ENCODE data around the gene ADPRHL1.
A peak's percentile ranks its signal among the peaks of the same experiment; 100 is the strongest.
"Not testable (repeated sequence)": the region's sequence is repeated elsewhere in the genome, so short reads cannot be mapped to it uniquely, and the experiment has no call there.

ADPRHL1 gene

DNA sequence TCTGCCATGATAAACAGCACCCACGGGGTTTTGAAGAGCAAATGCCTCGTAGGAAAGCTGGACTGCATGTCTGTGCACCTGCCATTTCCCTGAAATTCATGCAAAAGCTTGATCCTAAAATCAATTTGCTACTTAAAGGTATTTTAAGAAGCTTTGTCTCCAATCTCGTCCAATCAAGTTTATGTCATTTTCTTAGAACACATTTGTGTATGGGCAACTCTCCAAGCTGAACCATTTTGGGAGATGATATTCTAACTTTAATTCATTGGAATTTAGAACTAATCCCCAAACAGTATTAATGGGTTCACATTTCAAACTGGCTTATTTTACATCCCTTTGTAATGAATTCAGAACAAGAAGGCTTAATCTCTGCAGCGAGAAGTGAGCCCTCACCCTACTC is 822 bp downstream of the ADPRHL1 start:
- H3K27ac ChIP-seq = no peak overlapping the region
- no peak for TF ChIP-seq ZFX (IDR thresholded peaks at IDR 0.05)
- TF ChIP-seq, protein P1, sequence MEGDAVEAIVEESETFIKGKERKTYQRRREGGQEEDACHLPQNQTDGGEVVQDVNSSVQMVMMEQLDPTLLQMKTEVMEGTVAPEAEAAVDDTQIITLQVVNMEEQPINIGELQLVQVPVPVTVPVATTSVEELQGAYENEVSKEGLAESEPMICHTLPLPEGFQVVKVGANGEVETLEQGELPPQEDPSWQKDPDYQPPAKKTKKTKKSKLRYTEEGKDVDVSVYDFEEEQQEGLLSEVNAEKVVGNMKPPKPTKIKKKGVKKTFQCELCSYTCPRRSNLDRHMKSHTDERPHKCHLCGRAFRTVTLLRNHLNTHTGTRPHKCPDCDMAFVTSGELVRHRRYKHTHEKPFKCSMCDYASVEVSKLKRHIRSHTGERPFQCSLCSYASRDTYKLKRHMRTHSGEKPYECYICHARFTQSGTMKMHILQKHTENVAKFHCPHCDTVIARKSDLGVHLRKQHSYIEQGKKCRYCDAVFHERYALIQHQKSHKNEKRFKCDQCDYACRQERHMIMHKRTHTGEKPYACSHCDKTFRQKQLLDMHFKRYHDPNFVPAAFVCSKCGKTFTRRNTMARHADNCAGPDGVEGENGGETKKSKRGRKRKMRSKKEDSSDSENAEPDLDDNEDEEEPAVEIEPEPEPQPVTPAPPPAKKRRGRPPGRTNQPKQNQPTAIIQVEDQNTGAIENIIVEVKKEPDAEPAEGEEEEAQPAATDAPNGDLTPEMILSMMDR (conservative IDR thresholded peaks at IDR 0.05) = no peak

DNA sequence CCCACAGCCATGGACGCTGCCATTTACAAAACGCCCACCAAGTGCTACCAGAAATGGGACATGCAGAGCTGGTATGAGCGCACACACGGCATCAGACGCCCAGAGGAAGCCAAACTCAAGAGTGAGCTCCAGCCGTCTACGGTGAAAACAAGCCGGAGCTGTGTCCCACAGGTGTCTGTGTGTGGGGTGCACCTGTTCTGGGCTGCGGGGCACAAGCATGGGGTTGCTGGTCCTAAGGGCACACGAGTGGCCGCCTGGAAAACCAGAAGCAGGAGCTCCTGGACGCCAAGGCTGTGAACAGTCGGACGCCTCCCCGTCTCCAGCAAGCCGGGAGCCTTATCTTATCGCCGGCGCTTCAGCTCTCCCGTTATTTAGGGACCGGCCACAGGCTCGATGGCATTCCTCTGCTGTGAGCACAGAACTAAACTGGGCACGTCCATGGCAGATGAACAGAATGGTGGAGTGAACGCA is 1.3 kb downstream of the ADPRHL1 start:
- no peak for TF ChIP-seq ZFX (IDR thresholded peaks at IDR 0.05)
- TF ChIP-seq, protein P1 (conservative IDR thresholded peaks at IDR 0.05) = no peak
- no peak overlapping the region for H3K27ac ChIP-seq

GRCh38 chr13:113450861-113451620 is 2.2 kb downstream of the ADPRHL1 start:
- H3K27ac ChIP-seq = not testable (repeated sequence)
- TF ChIP-seq, protein P1 (conservative IDR thresholded peaks at IDR 0.05) = peak; percentile 69

DNA sequence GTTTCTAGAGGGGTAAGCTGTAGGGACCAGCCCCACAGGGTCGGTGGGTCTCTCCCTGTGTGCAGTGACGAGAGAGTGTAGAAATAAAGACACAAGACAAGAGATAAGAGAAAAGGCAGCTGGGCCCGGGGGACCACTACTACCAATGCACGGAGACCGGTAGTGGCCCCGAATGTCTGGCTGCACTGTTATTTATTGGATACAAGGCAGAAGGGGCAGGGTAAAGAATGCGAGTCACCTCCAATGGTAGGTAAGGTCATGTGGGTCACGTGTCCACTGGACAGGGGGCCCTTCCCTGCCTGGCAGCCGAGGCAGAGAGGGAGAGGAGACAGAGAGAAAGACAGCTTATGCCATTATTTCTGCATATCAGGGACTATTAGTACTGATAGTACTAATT is 2.9 kb downstream of the ADPRHL1 start:
- peak overlapping the region; percentile 95 for H3K27ac ChIP-seq

GRCh38 chr13:113449693-113450347 is 3.5 kb downstream of the ADPRHL1 start:
- TF ChIP-seq ZFX (IDR thresholded peaks at IDR 0.05) = no peak
- peak overlapping the region; percentile 95 for H3K27ac ChIP-seq

DNA sequence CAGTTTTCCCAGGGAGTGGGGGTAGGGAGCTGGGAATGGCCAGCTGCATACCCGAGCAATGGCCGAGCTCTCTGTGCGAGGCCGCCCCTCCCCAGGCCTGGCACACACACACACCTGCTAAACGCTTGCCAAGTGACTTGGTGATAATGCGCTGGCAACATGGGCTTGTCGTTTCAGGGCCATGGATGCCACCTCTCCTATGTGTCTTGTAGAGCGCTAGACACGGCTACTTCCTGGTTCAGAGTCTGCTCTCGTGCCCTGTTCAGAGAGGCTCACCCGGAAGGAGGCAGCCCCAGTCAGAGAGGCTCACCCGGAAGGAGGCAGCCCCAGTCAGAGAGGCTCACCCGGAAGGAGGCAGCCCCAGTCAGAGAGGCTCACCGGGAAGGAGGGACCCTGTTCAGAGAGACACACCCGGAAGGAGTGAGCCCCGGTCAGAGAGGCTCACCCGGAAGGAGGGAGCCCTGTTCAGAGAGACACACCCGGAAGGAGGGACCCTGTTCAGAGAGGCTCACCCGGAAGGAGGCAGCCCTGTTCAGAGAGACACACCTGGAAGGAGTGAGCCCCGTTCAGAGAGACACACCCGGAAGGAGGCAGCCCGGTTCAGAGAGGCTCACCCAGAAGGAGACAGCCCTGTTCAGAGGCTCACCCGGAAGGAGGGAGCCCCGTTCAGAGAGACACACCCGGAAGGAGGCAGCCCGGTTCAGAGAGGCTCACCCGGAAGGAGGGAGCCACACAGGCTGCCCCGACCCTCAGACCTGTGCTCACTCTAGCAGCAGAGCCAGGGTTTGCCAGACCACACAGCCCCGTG is 4.2 kb downstream of the ADPRHL1 start:
- H3K27ac ChIP-seq = peak overlapping the region; percentile 95
- TF ChIP-seq ZFX (IDR thresholded peaks at IDR 0.05) = no peak; the same call in 1 of the 2 replicates
- TF ChIP-seq, protein P1 (conservative IDR thresholded peaks at IDR 0.05) = no peak

DNA sequence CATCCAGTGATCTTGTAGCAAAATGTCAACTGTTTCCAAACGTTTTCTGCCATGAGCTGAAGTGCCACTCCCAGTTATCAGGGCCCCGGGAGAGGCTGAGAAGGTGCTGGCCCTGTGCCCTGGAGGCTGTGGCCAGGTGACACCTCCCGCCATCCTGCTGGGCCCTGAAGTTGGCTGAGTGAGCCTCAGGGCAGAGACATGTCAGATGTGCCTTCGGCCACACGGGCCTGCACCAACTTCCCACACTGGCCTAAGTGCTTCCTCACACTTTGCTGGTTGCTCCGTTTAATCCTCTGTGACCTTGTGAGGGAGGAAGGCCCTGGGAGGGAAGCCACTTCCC is 4.8 kb downstream of the ADPRHL1 start:
- H3K27ac ChIP-seq = peak overlapping the region; percentile 95
- TF ChIP-seq, protein P1 (conservative IDR thresholded peaks at IDR 0.05) = no peak
- no peak for TF ChIP-seq ZFX (IDR thresholded peaks at IDR 0.05)

- TF ChIP-seq, protein P1 (conservative IDR thresholded peaks at IDR 0.05) = no peak
- no peak for TF ChIP-seq ZFX (IDR thresholded peaks at IDR 0.05)
- peak overlapping the region; percentile 95; the same call in 1 of the 2 replicates for H3K27ac ChIP-seq
These were observed 5.7 kb downstream of the ADPRHL1 start for GRCh38 chr13:113447596-113447995.
